Neural progenitor cell (in vitro differentiated cells): ENCODE data around the gene KCNJ9.

Source experiments
- CTCF ChIP-seq: fragments of 200-600 bp; sonication (generic); IDR thresholded peaks from 2 replicates; pipeline ENCODE4 v1.5.1; 2017; ENCODE audit warnings: antibody characterized with exemption, mild to moderate bottlenecking
- EZH2phosphoT487 ChIP-seq: fragments of 200-600 bp; sonication (generic); IDR thresholded peaks from 2 replicates; pipeline ENCODE4 v1.6.1; 2017; ENCODE audit warnings: antibody characterized with exemption

DNA sequence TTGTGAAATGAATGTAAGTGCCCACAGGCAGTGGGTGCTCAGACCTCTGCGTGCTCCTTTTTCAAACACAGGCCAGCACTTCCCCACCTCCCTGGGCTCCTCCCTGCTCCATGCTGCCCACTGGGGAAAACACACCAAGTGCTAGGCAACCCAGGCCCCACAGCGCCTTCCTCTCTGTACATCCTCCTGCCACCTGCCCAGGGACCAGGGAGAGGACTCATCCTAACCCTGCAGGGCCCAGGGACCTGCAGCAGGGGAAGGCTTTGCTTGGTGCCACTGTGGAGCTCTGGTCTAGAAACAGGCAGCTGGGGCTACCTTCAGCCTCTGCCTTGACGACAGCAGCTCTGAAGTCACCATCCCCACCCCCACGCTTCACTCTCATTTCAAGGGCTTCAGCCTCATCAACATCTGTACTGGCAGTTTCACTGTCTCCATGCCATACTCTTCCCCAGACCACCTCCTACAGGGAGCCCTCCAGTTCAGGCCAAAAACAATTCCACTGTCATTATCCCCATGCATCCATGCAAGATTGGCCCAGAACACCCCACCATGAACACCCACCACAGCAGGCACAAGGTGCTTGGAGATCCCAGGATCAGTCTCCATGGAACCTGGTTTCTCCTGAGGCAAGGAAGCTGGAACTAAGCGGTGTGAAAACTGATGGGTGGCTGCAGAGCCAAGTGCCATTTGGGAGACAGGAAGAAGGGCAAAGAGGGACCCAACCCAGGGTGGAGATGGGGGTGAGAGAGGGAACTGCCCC is 16.0 kb downstream of the KCNJ9 start:
- TF ChIP-seq CTCF (no peak), EZH2phosphoT487 (no peak)
